ENCODE results near the gene PLPP7.
"Not testable (repeated sequence)": the region's sequence is repeated elsewhere in the genome, so short reads cannot be mapped to it uniquely, and the experiment has no call there.

PLPP7 gene

GRCh38 chr9:131263701-131264100, 25.8 kb upstream of the PLPP7 start:
- Histone ChIP-seq H3K9me3 (replicated peaks in 1 of 11) (no peaks in the 10 kb centered on the region), H4K20me1 (peaks cover 0 to 60% (median 3%) of the 10 kb centered on the region in 11 experiments; a peak in 8 of 22 replicates), H3K4me2 (peak overlapping the region; percentile 36 to 100 (median 89); a peak in 21 of 22 replicates), H3K9ac (peak overlapping the region in 3 of 11 experiments; percentile 11 to 58 (median 41); a peak in 3 of 22 replicates), H3K4me3 (no peak overlapping the region), H3K27ac (peak overlapping the region in 5 of 11 experiments; percentile 13 to 51 (median 24); a peak in 6 of 22 replicates), H3K36me3 (peaks cover 8 to 75% (median 36%) of the 10 kb centered on the region in 11 experiments; a peak in 21 of 22 replicates), H3K27me3 (no peaks in the 10 kb centered on the region), H3K4me1 (peaks cover 89 to 100% (median 100%) of the 10 kb centered on the region in 10 experiments)
- no peak for TF ChIP-seq Cebpa-rat (IDR thresholded peaks at IDR 0.05)

DNA sequence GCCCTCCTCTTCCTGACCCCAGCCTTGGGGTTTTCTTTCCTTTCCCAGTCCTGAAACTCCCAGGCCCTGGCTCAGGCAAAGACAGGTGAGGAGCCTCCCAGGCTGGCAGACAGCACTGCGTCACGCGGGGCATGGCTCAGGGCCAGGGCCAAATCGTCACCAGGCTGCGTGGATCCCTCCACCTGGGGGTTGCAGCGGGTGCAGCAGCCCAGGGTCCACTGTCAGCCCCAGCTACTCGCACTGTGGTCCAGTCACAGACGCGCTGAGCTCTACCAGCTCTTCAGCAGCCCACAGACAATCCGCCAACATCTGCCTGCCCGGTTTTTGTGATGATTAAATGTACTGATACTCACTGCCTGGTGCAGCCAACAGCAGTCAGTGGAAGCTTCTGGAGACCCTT, 25.3 kb upstream of the PLPP7 start:
- Histone ChIP-seq H3K36me3 (peaks cover 8 to 70% (median 36%) of the 10 kb centered on the region in 11 experiments; a peak in 21 of 22 replicates), H3K27me3 (no peaks in the 10 kb centered on the region), H3K27ac (peak overlapping the region in 8 of 11 experiments; percentile 4 to 51 (median 26); a peak in 7 of 22 replicates), H3K9ac (peak overlapping the region in 7 of 11 experiments; percentile 4 to 58 (median 23); a peak in 5 of 22 replicates), H3K4me2 (peak overlapping the region; percentile 36 to 100 (median 89); a peak in 20 of 22 replicates), H3K4me3 (no peak overlapping the region), H3K4me1 (peaks cover 89 to 100% (median 100%) of the 10 kb centered on the region in 10 experiments), H3K9me3 (replicated peaks in 1 of 11) (no peaks in the 10 kb centered on the region), H4K20me1 (peaks cover 0 to 60% (median 3%) of the 10 kb centered on the region in 11 experiments; a peak in 8 of 22 replicates)
- no peak for TF ChIP-seq Cebpa-rat (IDR thresholded peaks at IDR 0.05)

GRCh38 chr9:131266266-131267229, 23.0 kb upstream of the PLPP7 start:
- TF ChIP-seq Cebpa-rat (IDR thresholded peaks at IDR 0.05), result no peak
- peaks cover 0 to under 1% (median 0%) of the 10 kb centered on the region in 11 experiments; a peak in 1 of 22 replicates for H3K27me3 ChIP-seq
- peak overlapping the region in 6 of 11 experiments; percentile 5 to 43 (median 24); a peak in 5 of 22 replicates for H3K9ac ChIP-seq
- H3K4me2 ChIP-seq, result peak overlapping the region; percentile 57 to 100 (median 95)
- peaks cover 0 to 47% (median 14%) of the 10 kb centered on the region in 11 experiments; a peak in 14 of 22 replicates for H3K36me3 ChIP-seq
- no peaks in the 10 kb centered on the region for H3K9me3 ChIP-seq (replicated peaks in 1 of 11)
- H4K20me1 ChIP-seq, result peaks cover 0 to 51% (median 3%) of the 10 kb centered on the region in 11 experiments; a peak in 8 of 22 replicates
- H3K4me3 ChIP-seq, result peak overlapping the region in 1 of 10 experiments; percentile 20; a peak in 1 of 20 replicates
- peaks cover 88 to 100% (median 98%) of the 10 kb centered on the region in 10 experiments for H3K4me1 ChIP-seq
- H3K27ac ChIP-seq, result peak overlapping the region in 9 of 11 experiments; percentile 20 to 61 (median 39); a peak in 16 of 22 replicates

DNA sequence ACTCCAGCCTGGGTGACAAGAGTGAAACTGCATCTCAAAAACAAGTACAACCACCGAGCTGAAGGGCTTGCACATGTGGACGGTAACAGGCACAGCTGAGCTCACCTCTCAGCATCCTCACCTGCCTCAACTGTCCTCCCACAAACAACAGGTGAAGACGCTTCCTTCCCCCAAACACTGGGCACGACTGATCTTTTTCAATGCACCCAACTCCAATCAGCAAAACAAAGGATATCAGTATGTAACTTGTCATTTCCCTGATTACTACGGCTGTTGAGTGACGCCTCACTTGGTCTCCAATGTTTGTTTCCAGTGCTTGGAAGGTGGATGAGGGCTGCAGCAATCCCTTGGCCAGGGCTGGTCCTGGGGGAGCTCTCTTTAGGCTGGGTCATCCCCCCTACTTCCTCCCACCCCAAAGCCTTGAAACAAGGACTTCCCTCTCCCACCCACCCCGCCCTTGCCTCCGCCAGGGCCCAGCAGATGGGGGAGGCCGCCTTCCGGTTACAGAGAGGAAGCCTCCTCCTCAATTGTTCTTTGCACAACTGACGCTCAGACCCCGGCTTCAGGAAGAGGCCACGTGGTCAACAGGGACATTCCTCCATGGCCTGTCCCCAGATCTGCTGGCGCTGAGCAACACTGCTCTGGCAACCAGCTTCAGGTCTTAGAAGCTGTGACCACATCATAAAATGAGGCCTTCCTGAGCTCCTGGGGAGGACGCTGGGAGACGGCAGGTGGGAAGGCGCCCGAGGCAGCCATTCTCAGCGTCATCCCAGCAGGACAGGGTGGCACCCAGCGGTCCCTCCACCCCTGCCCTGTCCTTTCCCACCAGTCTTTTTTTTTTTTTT, 19.1 kb upstream of the PLPP7 start:
- Histone ChIP-seq H3K36me3 (peaks cover 0 to 49% (median 9%) of the 10 kb centered on the region in 11 experiments; a peak in 9 of 22 replicates), H3K4me2 (peak overlapping the region; percentile 89 to 100 (median 98)), H3K9me3 (replicated peaks in 1 of 11) (no peaks in the 10 kb centered on the region), H4K20me1 (peaks cover 0 to 22% (median 6%) of the 10 kb centered on the region in 11 experiments; a peak in 10 of 22 replicates), H3K27me3 (peaks cover 0 to 39% (median 34%) of the 10 kb centered on the region in 11 experiments; a peak in 20 of 22 replicates), H3K27ac (peak overlapping the region; percentile 60 to 89 (median 83); a peak in 21 of 22 replicates), H3K9ac (peak overlapping the region; percentile 54 to 87 (median 73); a peak in 19 of 22 replicates), H3K4me1 (peaks cover 86 to 100% (median 98%) of the 10 kb centered on the region in 10 experiments), H3K4me3 (peak overlapping the region in 8 of 10 experiments; percentile 25 to 85 (median 43); a peak in 11 of 20 replicates)
- TF ChIP-seq Cebpa-rat (IDR thresholded peaks at IDR 0.05), result 0 out of 22 replicates have a peak, but pooled peaks of 1 of the 11 experiments have one; percentile 26

GRCh38 chr9:131271016-131271273, 18.6 kb upstream of the PLPP7 start:
- peak overlapping the region; percentile 52 to 87 (median 73); a peak in 18 of 22 replicates for H3K9ac ChIP-seq
- H3K4me1 ChIP-seq, result peaks cover 81 to 100% (median 98%) of the 10 kb centered on the region in 10 experiments
- H3K4me3 ChIP-seq, result peak overlapping the region in 7 of 10 experiments; percentile 21 to 85 (median 42); a peak in 9 of 20 replicates

DNA sequence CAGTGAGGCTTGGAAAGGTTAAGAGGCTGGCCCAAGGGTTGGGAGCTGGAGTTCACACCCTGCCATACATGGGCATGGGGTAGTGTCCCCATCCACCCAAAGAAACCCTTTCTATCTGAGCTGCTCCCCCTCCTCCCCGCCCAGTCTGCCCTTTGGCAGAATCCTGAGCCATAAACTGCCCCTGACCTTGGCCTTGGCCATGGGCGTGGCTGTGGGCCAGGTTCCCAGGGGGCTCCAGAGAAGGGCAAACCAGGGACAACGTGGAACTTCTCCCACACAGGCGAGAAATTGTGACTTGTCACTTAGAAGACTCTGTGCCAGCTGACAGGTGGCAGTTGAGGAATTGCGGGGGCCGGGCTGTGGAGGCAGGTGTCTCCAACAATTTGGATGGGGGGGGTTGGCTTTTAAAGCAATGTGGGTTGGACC, 18.0 kb upstream of the PLPP7 start:
- peak overlapping the region; percentile 89 to 100 (median 98) for H3K4me2 ChIP-seq
- H3K4me3 ChIP-seq, result peak overlapping the region in 5 of 10 experiments; percentile 21 to 85 (median 47); a peak in 5 of 20 replicates
- peaks cover 0 to 14% (median 7%) of the 10 kb centered on the region in 11 experiments; a peak in 9 of 22 replicates for H4K20me1 ChIP-seq
- H3K27me3 ChIP-seq, result peaks cover 0 to 50% (median 45%) of the 10 kb centered on the region in 11 experiments; a peak in 20 of 22 replicates
- TF ChIP-seq Cebpa-rat (IDR thresholded peaks at IDR 0.05), result no peak
- H3K27ac ChIP-seq, result peak overlapping the region; percentile 60 to 89 (median 83); a peak in 19 of 22 replicates
- H3K9me3 ChIP-seq (replicated peaks in 1 of 11), result no peaks in the 10 kb centered on the region
- peaks cover 75 to 100% (median 98%) of the 10 kb centered on the region in 10 experiments for H3K4me1 ChIP-seq
- H3K36me3 ChIP-seq, result peaks cover 0 to 45% (median 6%) of the 10 kb centered on the region in 11 experiments; a peak in 8 of 22 replicates
- H3K9ac ChIP-seq, result peak overlapping the region in 6 of 11 experiments; percentile 13 to 87 (median 55); a peak in 7 of 22 replicates

More at GRCh38 chr9:131271016-131271273, 18.6 kb upstream of the PLPP7 start:
- Histone ChIP-seq H3K36me3 (peaks cover 0 to 49% (median 6%) of the 10 kb centered on the region in 11 experiments; a peak in 8 of 22 replicates), H4K20me1 (peaks cover 0 to 19% (median 7%) of the 10 kb centered on the region in 11 experiments; a peak in 10 of 22 replicates), H3K4me2 (peak overlapping the region; percentile 89 to 100 (median 98)), H3K27ac (peak overlapping the region; percentile 60 to 89 (median 83); a peak in 21 of 22 replicates), H3K27me3 (peaks cover 0 to 44% (median 40%) of the 10 kb centered on the region in 11 experiments; a peak in 20 of 22 replicates)
- H3K9me3 ChIP-seq (replicated peaks in 1 of 11), result not testable (repeated sequence)

GRCh38 chr9:131272212-131272611, 17.3 kb upstream of the PLPP7 start:
- Histone ChIP-seq H3K27ac (peak overlapping the region in 10 of 11 experiments; percentile 10 to 82 (median 74); a peak in 11 of 22 replicates), H3K27me3 (peaks cover 0 to 57% (median 52%) of the 10 kb centered on the region in 11 experiments; a peak in 20 of 22 replicates), H3K36me3 (peaks cover 0 to 38% (median 0%) of the 10 kb centered on the region in 11 experiments; a peak in 8 of 22 replicates), H3K9ac (peak overlapping the region in 8 of 11 experiments; percentile 38 to 90 (median 82); a peak in 10 of 22 replicates), H3K4me2 (peak overlapping the region; percentile 89 to 100 (median 98)), H3K9me3 (replicated peaks in 1 of 11) (no peaks in the 10 kb centered on the region), H3K4me1 (peaks cover 68 to 98% (median 94%) of the 10 kb centered on the region in 10 experiments), H4K20me1 (peaks cover 0 to 14% (median 0%) of the 10 kb centered on the region in 11 experiments; a peak in 8 of 22 replicates), H3K4me3 (peak overlapping the region in 8 of 10 experiments; percentile 71 to 86 (median 80); a peak in 11 of 20 replicates)
- no peak for TF ChIP-seq Cebpa-rat (IDR thresholded peaks at IDR 0.05)

All from BLaER1 treated with 17β-estradiol and CSF1 and Interleukin-3, amounts not matched to agents 10 nM and 100 nM (cell line).